SJSA1 (cell line): Measurements from ENCODE around the gene TMEM232. TPM values are rescaled to one million over a fixed set of nuclear protein-coding genes. Genes with fewer than 3 reads are reported as not detected.

Source experiments
- DNase-seq, 2 experiments: peaks; one replicate each; pipeline ENCODE4 v3.0.0-alpha.2; 2015 to 2020; ENCODE audit warnings: low spot score in 2 of 2, low read depth in 1 of 2
- H3K27ac ChIP-seq: fragments of 250-450 bp; sonication (Bioruptor Pico); 2 replicates; pipeline ENCODE4 v1.5.1; 2020; ENCODE audit warnings: mild to moderate bottlenecking, moderate library complexity
- H3K27me3 ChIP-seq: fragments of 250-450 bp; sonication (Bioruptor Pico); replicated peaks from 2 replicates; pipeline ENCODE4 v1.5.1; 2020; ENCODE audit warnings: mild to moderate bottlenecking, moderate library complexity
- H3K36me3 ChIP-seq: fragments of 250-450 bp; sonication (Bioruptor Pico); 2 replicates; pipeline ENCODE4 v1.5.1; 2020; ENCODE audit warnings: mild to moderate bottlenecking
- H3K4me1 ChIP-seq: fragments of 250-450 bp; sonication (Bioruptor Pico); replicated peaks from 2 replicates; pipeline ENCODE4 v1.6.1; 2021; ENCODE audit warnings: mild to moderate bottlenecking
- H3K4me3 ChIP-seq: fragments of 250-450 bp; sonication (Bioruptor Pico); 2 replicates; pipeline ENCODE4 v1.5.1; 2020; ENCODE audit warnings: mild to moderate bottlenecking
- H3K9me3 ChIP-seq: fragments of 250-450 bp; sonication (Bioruptor Pico); replicated peaks from 2 replicates; pipeline ENCODE4 v1.5.1; 2020; ENCODE audit warnings: mild to moderate bottlenecking
- total RNA-seq: library from RNA; depleted of rRNA; stranded (reverse); fragments of >200 nt; shearing (Covaris generic); gene quantifications from 2 replicates; pipeline ENCODE4 v1.2.3, GENCODE V29; 2014

TMEM232 gene
- total RNA-seq, 1 experiment from 2014 or later, result 2.1 TPM

- Histone ChIP-seq H3K4me1 (no peaks in the 10 kb centered on the region), H3K36me3 (no peaks in the 10 kb centered on the region), H3K4me3 (no peak overlapping the region), H3K27ac (no peak overlapping the region), H3K9me3 (no peaks in the 10 kb centered on the region), H3K27me3 (no peaks in the 10 kb centered on the region)
- DNase-seq, result no peak
Observed at GRCh38 chr5:110630350-110630749, 96.1 kb downstream of the TMEM232 start.

- H3K27me3 ChIP-seq, result no peaks in the 10 kb centered on the region
- no peak overlapping the region for H3K27ac ChIP-seq
- no peaks in the 10 kb centered on the region for H3K4me1 ChIP-seq
- H3K4me3 ChIP-seq, result no peak overlapping the region
- H3K9me3 ChIP-seq, result no peaks in the 10 kb centered on the region
- H3K36me3 ChIP-seq, result no peaks in the 10 kb centered on the region
- no peak for DNase-seq
Observed at GRCh38 chr5:110625376-110625999, 101.0 kb downstream of the TMEM232 start.

GRCh38 chr5:110623874-110624273 is 102.6 kb downstream of the TMEM232 start:
- H3K36me3 ChIP-seq, result no peaks in the 10 kb centered on the region
- H3K4me3 ChIP-seq, result no peak overlapping the region
- H3K27ac ChIP-seq, result no peak overlapping the region
- H3K9me3 ChIP-seq, result no peaks in the 10 kb centered on the region
- 0 out of 2 replicates have a peak, but pooled peaks cover 2% of the 10 kb centered on the region for H3K27me3 ChIP-seq
- DNase-seq, result no peak
- no peaks in the 10 kb centered on the region for H3K4me1 ChIP-seq

GRCh38 chr5:110618941-110619340 is 107.5 kb downstream of the TMEM232 start:
- Histone ChIP-seq H3K4me3 (no peak overlapping the region), H3K9me3 (no peaks in the 10 kb centered on the region), H3K4me1 (no peaks in the 10 kb centered on the region), H3K36me3 (no peaks in the 10 kb centered on the region), H3K27ac (no peak overlapping the region), H3K27me3 (0 out of 2 replicates have a peak, but pooled peaks cover 2% of the 10 kb centered on the region)
- no peak for DNase-seq

- Histone ChIP-seq H3K4me3 (no peak overlapping the region), H3K36me3 (no peaks in the 10 kb centered on the region), H3K9me3 (no peaks in the 10 kb centered on the region), H3K27me3 (0 out of 2 replicates have a peak, but pooled peaks cover 2% of the 10 kb centered on the region), H3K4me1 (no peaks in the 10 kb centered on the region), H3K27ac (no peak overlapping the region)
- no peak for DNase-seq
Observed at GRCh38 chr5:110616009-110616408, 110.5 kb downstream of the TMEM232 start.

GRCh38 chr5:110612794-110613247 is 113.7 kb downstream of the TMEM232 start:
- H3K27ac ChIP-seq, result no peak overlapping the region
- H3K36me3 ChIP-seq, result no peaks in the 10 kb centered on the region
- no peak overlapping the region for H3K4me3 ChIP-seq
- no peaks in the 10 kb centered on the region for H3K9me3 ChIP-seq
- DNase-seq, result no peak
- H3K4me1 ChIP-seq, result no peaks in the 10 kb centered on the region
- H3K27me3 ChIP-seq, result no peaks in the 10 kb centered on the region

- Histone ChIP-seq H3K4me3 (no peak overlapping the region), H3K27ac (no peak overlapping the region), H3K4me1 (no peaks in the 10 kb centered on the region), H3K27me3 (no peaks in the 10 kb centered on the region), H3K9me3 (no peaks in the 10 kb centered on the region), H3K36me3 (no peaks in the 10 kb centered on the region)
- no peak for DNase-seq
Observed at GRCh38 chr5:110611817-110612216, 114.7 kb downstream of the TMEM232 start.

- Histone ChIP-seq H3K27me3 (no peaks in the 10 kb centered on the region), H3K9me3 (no peaks in the 10 kb centered on the region), H3K4me3 (no peak overlapping the region), H3K36me3 (no peaks in the 10 kb centered on the region), H3K4me1 (no peaks in the 10 kb centered on the region), H3K27ac (no peak overlapping the region)
- DNase-seq, result no peak
Observed at GRCh38 chr5:110594866-110595265, 131.6 kb downstream of the TMEM232 start.

GRCh38 chr5:110590187-110590586 is 136.3 kb downstream of the TMEM232 start:
- Histone ChIP-seq H3K36me3 (no peaks in the 10 kb centered on the region), H3K4me3 (no peak overlapping the region), H3K9me3 (no peaks in the 10 kb centered on the region), H3K4me1 (no peaks in the 10 kb centered on the region), H3K27ac (no peak overlapping the region), H3K27me3 (no peaks in the 10 kb centered on the region; the same call in 1 of the 2 replicates)
- DNase-seq, result peak in 1 of 2 experiments; percentile 10

GRCh38 chr5:110588286-110588980 is 138.0 kb downstream of the TMEM232 start:
- no peak for DNase-seq
- H3K36me3 ChIP-seq, result no peaks in the 10 kb centered on the region
- H3K4me3 ChIP-seq, result no peak overlapping the region
- H3K4me1 ChIP-seq, result no peaks in the 10 kb centered on the region
- H3K27ac ChIP-seq, result no peak overlapping the region
- H3K27me3 ChIP-seq, result no peaks in the 10 kb centered on the region; the same call in 1 of the 2 replicates
- no peaks in the 10 kb centered on the region for H3K9me3 ChIP-seq

- Histone ChIP-seq H3K27ac (no peak overlapping the region), H3K4me1 (no peaks in the 10 kb centered on the region), H3K4me3 (no peak overlapping the region), H3K9me3 (no peaks in the 10 kb centered on the region), H3K36me3 (no peaks in the 10 kb centered on the region), H3K27me3 (no peaks in the 10 kb centered on the region; the same call in 1 of the 2 replicates)
- DNase-seq, result no peak
Observed at GRCh38 chr5:110580625-110581024, 145.8 kb downstream of the TMEM232 start.

- DNase-seq, result no peak
- Histone ChIP-seq H3K36me3 (no peaks in the 10 kb centered on the region), H3K4me3 (no peak overlapping the region), H3K9me3 (no peaks in the 10 kb centered on the region), H3K27me3 (no peaks in the 10 kb centered on the region), H3K4me1 (no peaks in the 10 kb centered on the region), H3K27ac (no peak overlapping the region)
Observed at GRCh38 chr5:110572729-110573128, 153.7 kb downstream of the TMEM232 start.

- Histone ChIP-seq H3K9me3 (no peaks in the 10 kb centered on the region), H3K27me3 (no peaks in the 10 kb centered on the region), H3K27ac (no peak overlapping the region), H3K36me3 (no peaks in the 10 kb centered on the region), H3K4me3 (no peak overlapping the region), H3K4me1 (no peaks in the 10 kb centered on the region)
- DNase-seq, result no peak
Observed at GRCh38 chr5:110562191-110562590, 164.3 kb downstream of the TMEM232 start.

- Histone ChIP-seq H3K4me1 (no peaks in the 10 kb centered on the region), H3K27ac (no peak overlapping the region), H3K9me3 (no peaks in the 10 kb centered on the region), H3K4me3 (no peak overlapping the region), H3K36me3 (no peaks in the 10 kb centered on the region), H3K27me3 (no peaks in the 10 kb centered on the region)
- no peak for DNase-seq
Observed at GRCh38 chr5:110561510-110561909, 165.0 kb downstream of the TMEM232 start.
